GM12878 (cell line): Measurements from ENCODE around the gene MEF2D. TPM values are rescaled to one million over a fixed set of nuclear protein-coding genes. Genes with fewer than 3 reads are reported as not detected.

ENCODE experiments used
- ATAC-seq: fragments of 200-7000 bp; cut with Tn5 transposase; 3 replicates; pipeline ENCODE4 v1.9.1; 2020; ENCODE audit warnings: mild to moderate bottlenecking, moderate library complexity
- BruUV-seq: library from RNA; stranded (reverse); fragments of 400-500 nt; replicated peaks from 2 replicates; lab custom pipeline; 2021; lab: Mats Ljungman, UMichigan
- CTCF ChIA-PET: fragments of 300-600 bp; sonication (Branson Sonifier 250); formaldehyde crosslinking; extraction: SDS; loops from one replicate; lab custom pipeline; 2021; ENCODE audit warnings: inconsistent platforms; lab: Yijun Ruan, JAX
- POLR2A ChIA-PET: fragments of 350-600 bp; formaldehyde crosslinking; extraction: SDS; loops from one replicate; lab custom pipeline; 2021; ENCODE audit warnings: inconsistent platforms; lab: Charles Lee
- RAD21 ChIA-PET: fragments of 300-600 bp; sonication (Branson Sonifier 250); formaldehyde crosslinking; loops from one replicate; lab custom pipeline; 2023; ENCODE audit warnings: antibody characterized with exemption; ENCODE audit not compliant: unreplicated experiment; lab: Charles Lee
- SMC1A ChIA-PET: fragments of 300-600 bp; sonication (Branson Sonifier 250); formaldehyde crosslinking; loops from one replicate; lab custom pipeline; 2023; ENCODE audit not compliant: unreplicated experiment, uncharacterized antibody; lab: Charles Lee
- DNase-seq: peaks from one replicate; pipeline ENCODE4 v3.0.0-alpha.2; 2011; ENCODE audit warnings: low read depth, low spot score
- FAIRE-seq: peaks from 3 replicates; lab custom pipeline; 2011; peaks lifted over from hg19 to GRCh38; lab: Jason Lieb, UNC
- H2AFZ ChIP-seq: 2 replicates; pipeline ENCODE4 v1.6.0; 2011; ENCODE audit warnings: low read depth, low read length, control low read depth; ENCODE audit not compliant: control insufficient read depth
- H3K27ac ChIP-seq: 2 replicates; pipeline ENCODE4 v1.5.1; 2011; ENCODE audit warnings: control low read depth; ENCODE audit not compliant: control insufficient read depth, insufficient read depth
- H3K27me3 ChIP-seq, 2 experiments: replicated peaks in 1 of 2; 2 replicates each; pipeline versions ENCODE4 v1.6.0 to v1.6.1; 2011; ENCODE audit warnings: low read length in 1 of 2; ENCODE audit not compliant: control insufficient read depth in 2 of 2, insufficient read depth in 2 of 2
- H3K36me3 ChIP-seq, 2 experiments: 2 replicates each; pipeline ENCODE4 v1.5.1; 2011; ENCODE audit warnings: low read length in 1 of 2; ENCODE audit not compliant: control insufficient read depth in 2 of 2, insufficient read depth in 2 of 2
- H3K4me1 ChIP-seq: 2 replicates; pipeline ENCODE4 v1.6.1; 2011; ENCODE audit warnings: mild to moderate bottlenecking, low read length, moderate library complexity, mixed read lengths; ENCODE audit not compliant: control insufficient read depth, insufficient read depth
- H3K4me2 ChIP-seq: 2 replicates; pipeline ENCODE4 v1.6.0; 2011; ENCODE audit warnings: control low read depth; ENCODE audit not compliant: control insufficient read depth, insufficient read depth
- H3K4me3 ChIP-seq: fragments of 200-600 bp; sonication (generic); 2 replicates; pipeline ENCODE4 v1.5.1; 2016
- H3K79me2 ChIP-seq: 2 replicates; pipeline ENCODE4 v1.6.0; 2011; ENCODE audit warnings: low read length; ENCODE audit not compliant: control insufficient read depth, insufficient read depth
- H3K9ac ChIP-seq: 2 replicates; pipeline ENCODE4 v1.8.0; 2011; ENCODE audit warnings: low read length, control low read depth, mixed read lengths; ENCODE audit not compliant: control insufficient read depth, insufficient read depth
- H3K9me3 ChIP-seq: replicated peaks from 3 replicates; pipeline ENCODE4 v1.5.1; 2011; ENCODE audit warnings: mild to moderate bottlenecking, low read length; ENCODE audit not compliant: control insufficient read depth, insufficient read depth
- H4K20me1 ChIP-seq: 2 replicates; pipeline ENCODE4 v1.6.0; 2011; ENCODE audit not compliant: control insufficient read depth, insufficient read depth
- EZH2 ChIP-seq: IDR thresholded peaks from 2 replicates; pipeline ENCODE4 v1.6.1; 2012; ENCODE audit warnings: low read depth, mild to moderate bottlenecking, control low read depth, inconsistent platforms, low read length, borderline replicate concordance; ENCODE audit not compliant: control insufficient read depth
- HDAC2 ChIP-seq: fragments of 200-600 bp; sonication (generic); IDR thresholded peaks from 2 replicates; pipeline ENCODE4 v1.6.1; 2017
- IRF3 ChIP-seq: fragments of 450-650 bp; IDR thresholded peaks from 2 replicates; pipeline ENCODE4 v1.6.1; 2014; ENCODE audit warnings: mild to moderate bottlenecking
- JUNB ChIP-seq: IDR thresholded peaks from 2 replicates; pipeline ENCODE4 v1.6.1; 2016; ENCODE audit warnings: antibody characterized with exemption, mild to moderate bottlenecking
- NFXL1 ChIP-seq: fragments of 450-650 bp; IDR thresholded peaks from 2 replicates; pipeline ENCODE4 v1.6.1; 2017; ENCODE audit warnings: antibody characterized with exemption, mild to moderate bottlenecking, borderline replicate concordance
- NR2C2 ChIP-seq: IDR thresholded peaks from 2 replicates; pipeline ENCODE4 v1.6.1; 2011; ENCODE audit warnings: borderline replicate concordance, low read depth; ENCODE audit not compliant: control insufficient read depth, insufficient read length
- POLR2AphosphoS2 ChIP-seq: IDR thresholded peaks from 2 replicates; pipeline ENCODE4 v1.6.1; 2011; ENCODE audit warnings: low read depth, mild to moderate bottlenecking, low read length, improper control_type of control experiment, moderate library complexity
- SMAD5 ChIP-seq: IDR thresholded peaks from 2 replicates; pipeline ENCODE4 v1.6.1; 2016; ENCODE audit warnings: antibody characterized with exemption, low read depth
- SP1 ChIP-seq: IDR thresholded peaks from one replicate; pipeline ENCODE4 v1.6.1; 2011; ENCODE audit warnings: low read depth, low read length
- TCF12 ChIP-seq: IDR thresholded peaks from 2 replicates; pipeline ENCODE4 v1.6.1; 2011; ENCODE audit warnings: low read depth, mild to moderate bottlenecking, low read length
- WRNIP1 ChIP-seq: IDR thresholded peaks from 2 replicates; pipeline ENCODE4 v1.6.1; 2011; ENCODE audit warnings: low read depth, low read length, improper control_type of control experiment, borderline replicate concordance
- WGBS: methylation state at CpG from one replicate; pipeline ENCODE4 v1.1.6; 2016; ENCODE audit warnings: low lambda C conversion rate; ENCODE audit not compliant: insufficient replicate concordance, insufficient coverage; ENCODE audit errors: missing lambda C conversion rate; 5-methylcytosine and 5-hydroxymethylcytosine counted together
- in situ Hi-C: fragments of 300-500 bp; cut with MboI; formaldehyde crosslinking; loops from 9 replicates; pipeline ENCODE4 v1.14.3; 2018; ENCODE audit warnings: mixed read lengths
- intact Hi-C: fragments of 100-400 bp; cut with micrococcal nuclease; formaldehyde crosslinking; loops from one replicate; pipeline ENCODE4 v1.14.2; 2022; ENCODE audit not compliant: unreplicated experiment
- polyA plus RNA-seq, 11 experiments: library from polyadenylated mRNA; depleted of rRNA in 4 of 11; unstranded in 6 of 11; stranded (reverse) in 5 of 11; fragments of >200 nt; fragmentation: Nextera tagmentation in 4 of 11; fragmentation: Illumina TruSeq in 1 of 11; extraction: Ambion mirVana in 4 of 11; extraction: Trizol in 1 of 11; gene quantifications; 1 replicate in 1 of 11; 2 replicates in 10 of 11; pipeline versions ENCODE4 v1.2.1 to v1.2.3, GENCODE V29; 2011 to 2016; ENCODE audit warnings: inconsistent platforms in 2 of 11, missing spikeins in 2 of 11, low read depth in 1 of 11
- total RNA-seq, 4 experiments: library from RNA; depleted of rRNA in 3 of 4; stranded (reverse); fragments of >200 nt in 3 of 4; fragmentation: Illumina TruSeq in 1 of 4; extraction: Trizol in 1 of 4; gene quantifications; 2 replicates each; pipeline versions ENCODE4 v1.2.1 to v1.2.3, GENCODE V29; 2013 to 2021
- TF ChIP-seq, protein P1 (sequence below): fragments of 450-650 bp; IDR thresholded peaks from 2 replicates; pipeline ENCODE4 v1.6.1; 2017; ENCODE audit warnings: mild to moderate bottlenecking, low read depth, inconsistent platforms; ENCODE audit not compliant: poor library complexity, severe bottlenecking
- TF ChIP-seq, protein P2 (sequence below): IDR thresholded peaks from 2 replicates; pipeline ENCODE4 v1.6.1; 2012; ENCODE audit warnings: low read depth, low read length, improper control_type of control experiment
- TF ChIP-seq, protein P3 (sequence below): IDR thresholded peaks from 2 replicates; pipeline ENCODE4 v1.6.1; 2011; ENCODE audit warnings: low read depth, mild to moderate bottlenecking, low read length, moderate library complexity, borderline replicate concordance; ENCODE audit errors: extremely low read depth

The MEF2D gene
- total and polyA plus RNA-seq, 10 of the 15 experiments (the other 5 are each of a cell fraction or from before 2014, with no cell fraction given), result 0.61 to 53.0 (median 15.2) TPM

DNA sequence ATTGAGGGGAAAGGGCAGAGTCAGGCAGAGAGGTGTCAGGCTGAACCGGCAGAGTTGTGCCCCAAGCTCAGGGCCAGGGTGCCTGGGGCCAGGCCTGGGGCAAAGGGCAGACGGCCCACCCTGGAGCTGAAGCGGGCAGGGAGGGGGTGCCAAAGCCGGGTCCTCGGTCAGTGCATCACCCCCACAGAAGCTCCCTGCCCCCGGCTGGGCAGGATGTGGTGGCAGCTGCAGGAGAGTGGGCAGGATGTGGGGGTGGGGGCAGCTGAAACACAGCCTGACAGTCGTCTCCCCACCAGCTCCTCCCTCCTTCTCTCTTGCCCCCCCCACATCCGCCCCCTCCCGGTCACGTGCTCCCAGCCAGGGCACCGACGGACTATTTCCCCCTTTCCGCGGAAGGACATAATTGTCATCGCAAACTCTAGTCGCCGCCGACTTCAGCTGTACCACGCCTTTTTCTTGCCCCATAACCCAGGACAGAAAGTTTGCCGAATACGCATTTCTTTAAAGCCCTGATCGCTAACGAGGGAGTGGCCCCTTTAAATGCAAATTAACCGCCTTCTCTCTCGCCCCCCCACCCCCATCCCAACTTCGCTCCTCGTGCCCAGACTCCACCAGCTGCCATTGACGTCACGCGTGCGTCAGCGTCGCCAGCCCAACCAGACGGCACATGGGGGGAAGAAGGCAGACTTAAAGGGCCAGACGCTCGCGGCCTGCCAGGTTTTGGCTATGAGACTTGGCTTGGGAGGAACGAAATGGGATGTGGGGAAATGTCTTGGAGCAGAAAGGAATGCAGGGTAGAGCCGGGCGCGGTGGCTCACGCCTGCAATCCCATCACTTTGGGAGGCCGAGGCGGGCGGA, 4.5 kb upstream of the MEF2D start:
- DNase-seq (peak; percentile 93), ATAC-seq (peak; percentile 57), FAIRE-seq (peak; percentile 74)
- Histone ChIP-seq H3K4me2 (peak overlapping the region; percentile 93), H4K20me1 (no peaks in the 10 kb centered on the region), H3K27ac (peak overlapping the region; percentile 98), H2AFZ (peak overlapping the region; percentile 93), H3K79me2 (peaks cover 11% of the 10 kb centered on the region), H3K27me3 (no peaks in the 10 kb centered on the region), H3K4me1 (peaks cover 56% of the 10 kb centered on the region), H3K36me3 (no peaks in the 10 kb centered on the region), H3K9ac (peak overlapping the region; percentile 76), H3K9me3 (no peaks in the 10 kb centered on the region), H3K4me3 (peak overlapping the region; percentile 23; the same call in 1 of the 2 replicates)
- BruUV-seq, result no TSS peak
- ChIA-PET CTCF (interaction anchor here (1.3 to 10.0 kb wide), 6 partner anchors 9 to 221 kb away, joined by 3 to 175 read pairs (median 6); no protein-coding TSS in a partner anchor), RAD21 (interaction anchor here (0.6 to 5.8 kb wide), 10 partner anchors 9 to 540 kb away, joined by 3 to 323 read pairs (median 4); partner anchors contain the start of gene TTC24), SMC1A (interaction anchor here (1.2 to 16.4 kb wide), 3 partner anchors 15 to 48 kb away, joined by 4 to 460 read pairs (median 5); no protein-coding TSS in a partner anchor), POLR2A (interaction anchor here (0.6 to 17.1 kb wide), 7 partner anchors 14 to 332 kb away, joined by 3 to 630 read pairs (median 4); partner anchors contain the start of genes MEF2D and SMG5)
- in situ Hi-C loops (no loop called here), intact Hi-C loops (loop anchor here (1.0 to 10.0 kb wide), 4 partner anchors 17 to 262 kb away; partner anchors contain the start of genes GPATCH4, MRPL24 and PRCC)
- WGBS, result 8% methylated on average over 40 of the region's 45 CpGs
- TF ChIP-seq SMAD5 (no peak), POLR2AphosphoS2 (no peak), TCF12 (peak; percentile 99), HDAC2 (no peak), SP1 (peak; percentile 88), IRF3 (no peak), EZH2 (no peak), JUNB (0 out of 2 replicates have a peak, but pooled peaks have one; percentile 23), NR2C2 (no peak), NFXL1 (no peak), WRNIP1 (peak; percentile 58; the same call in 1 of the 2 replicates)
- TF ChIP-seq, protein P1, sequence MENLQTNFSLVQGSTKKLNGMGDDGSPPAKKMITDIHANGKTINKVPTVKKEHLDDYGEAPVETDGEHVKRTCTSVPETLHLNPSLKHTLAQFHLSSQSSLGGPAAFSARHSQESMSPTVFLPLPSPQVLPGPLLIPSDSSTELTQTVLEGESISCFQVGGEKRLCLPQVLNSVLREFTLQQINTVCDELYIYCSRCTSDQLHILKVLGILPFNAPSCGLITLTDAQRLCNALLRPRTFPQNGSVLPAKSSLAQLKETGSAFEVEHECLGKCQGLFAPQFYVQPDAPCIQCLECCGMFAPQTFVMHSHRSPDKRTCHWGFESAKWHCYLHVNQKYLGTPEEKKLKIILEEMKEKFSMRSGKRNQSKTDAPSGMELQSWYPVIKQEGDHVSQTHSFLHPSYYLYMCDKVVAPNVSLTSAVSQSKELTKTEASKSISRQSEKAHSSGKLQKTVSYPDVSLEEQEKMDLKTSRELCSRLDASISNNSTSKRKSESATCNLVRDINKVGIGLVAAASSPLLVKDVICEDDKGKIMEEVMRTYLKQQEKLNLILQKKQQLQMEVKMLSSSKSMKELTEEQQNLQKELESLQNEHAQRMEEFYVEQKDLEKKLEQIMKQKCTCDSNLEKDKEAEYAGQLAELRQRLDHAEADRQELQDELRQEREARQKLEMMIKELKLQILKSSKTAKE, result peak; percentile 91
- TF ChIP-seq, protein P2, sequence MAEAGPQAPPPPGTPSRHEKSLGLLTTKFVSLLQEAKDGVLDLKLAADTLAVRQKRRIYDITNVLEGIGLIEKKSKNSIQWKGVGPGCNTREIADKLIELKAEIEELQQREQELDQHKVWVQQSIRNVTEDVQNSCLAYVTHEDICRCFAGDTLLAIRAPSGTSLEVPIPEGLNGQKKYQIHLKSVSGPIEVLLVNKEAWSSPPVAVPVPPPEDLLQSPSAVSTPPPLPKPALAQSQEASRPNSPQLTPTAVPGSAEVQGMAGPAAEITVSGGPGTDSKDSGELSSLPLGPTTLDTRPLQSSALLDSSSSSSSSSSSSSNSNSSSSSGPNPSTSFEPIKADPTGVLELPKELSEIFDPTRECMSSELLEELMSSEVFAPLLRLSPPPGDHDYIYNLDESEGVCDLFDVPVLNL, result no peak
- TF ChIP-seq, protein P3, sequence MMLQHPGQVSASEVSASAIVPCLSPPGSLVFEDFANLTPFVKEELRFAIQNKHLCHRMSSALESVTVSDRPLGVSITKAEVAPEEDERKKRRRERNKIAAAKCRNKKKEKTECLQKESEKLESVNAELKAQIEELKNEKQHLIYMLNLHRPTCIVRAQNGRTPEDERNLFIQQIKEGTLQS, result peak; percentile 21; the same call in 1 of the 2 replicates
